Activated T-helper 2 cell treated with anti-CD3 and anti-CD28 coated beads, Interferon-gamma antibody, Interleukin-2, Interleukin-4, amounts not matched to agents 10 μg/mL and 5 μg/mL and 100 μg/mL, durations not matched to agents 14 hours and 24 hours and 36 hours (primary cell): ENCODE measurements around the gene NBAS. TPM values are rescaled to one million over a fixed set of nuclear protein-coding genes. Genes with fewer than 3 reads are reported as not detected.

Source experiments
- DNase-seq: peaks from one replicate; pipeline ENCODE4 v3.0.0; 2021; ENCODE audit warnings: low spot score
- H3K27ac Mint-ChIP-seq: one replicate; pipeline ENCODE4 v1.8.0; 2021; ENCODE audit warnings: mixed read lengths
- H3K27me3 Mint-ChIP-seq: one replicate; pipeline ENCODE4 v1.8.0; 2021; ENCODE audit warnings: low read depth, mixed read lengths
- H3K36me3 Mint-ChIP-seq: one replicate; pipeline ENCODE4 v1.8.0; 2021; ENCODE audit warnings: low read depth, mixed read lengths
- H3K4me1 Mint-ChIP-seq: one replicate; pipeline ENCODE4 v1.8.0; 2021; ENCODE audit warnings: low read depth, mixed read lengths
- H3K4me3 Mint-ChIP-seq: one replicate; pipeline ENCODE4 v1.8.0; 2021; ENCODE audit warnings: low read depth, mild to moderate bottlenecking, moderate library complexity, mixed read lengths
- H3K9me3 Mint-ChIP-seq: one replicate; pipeline ENCODE4 v1.8.0; 2021; ENCODE audit warnings: mixed read lengths
- intact Hi-C: fragments of 100-400 bp; cut with micrococcal nuclease; formaldehyde crosslinking; loops from one replicate; pipeline ENCODE4 v1.15.1; 2023
- total RNA-seq: library from RNA; stranded (reverse); gene quantifications from 2 replicates; pipeline ENCODE4 v1.2.3, GENCODE V29; 2022

Gene NBAS
- total RNA-seq, 1 donor from 2014 or later, result 38.7 TPM

DNA sequence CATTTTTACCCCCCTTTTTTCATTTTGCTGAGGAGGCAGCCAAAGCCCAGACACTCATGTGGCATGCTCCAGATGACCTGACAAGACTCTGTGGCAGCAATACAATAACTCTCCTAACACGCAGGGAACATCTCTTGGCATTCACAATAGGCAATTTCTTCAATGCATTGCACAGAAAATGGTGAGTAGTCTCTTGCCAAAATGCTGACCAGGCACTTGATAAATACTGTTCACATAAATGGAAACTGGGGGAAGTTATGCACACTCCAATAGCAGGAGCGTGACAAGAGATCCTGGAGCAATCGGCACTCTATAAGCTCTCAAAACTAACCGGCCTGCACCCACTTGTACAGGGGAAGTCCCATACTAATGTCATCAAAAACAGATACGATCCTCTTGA, 66.3 kb downstream of the NBAS start:
- Mint-ChIP-seq H3K4me1 (peaks cover 4% of the 10 kb centered on the region), H3K27ac (no peak overlapping the region), H3K4me3 (no peak overlapping the region), H3K9me3 (no peaks in the 10 kb centered on the region), H3K36me3 (peaks cover 32% of the 10 kb centered on the region), H3K27me3 (no peaks in the 10 kb centered on the region)
- no peak for DNase-seq
- intact Hi-C loops, result no loop called here

DNA sequence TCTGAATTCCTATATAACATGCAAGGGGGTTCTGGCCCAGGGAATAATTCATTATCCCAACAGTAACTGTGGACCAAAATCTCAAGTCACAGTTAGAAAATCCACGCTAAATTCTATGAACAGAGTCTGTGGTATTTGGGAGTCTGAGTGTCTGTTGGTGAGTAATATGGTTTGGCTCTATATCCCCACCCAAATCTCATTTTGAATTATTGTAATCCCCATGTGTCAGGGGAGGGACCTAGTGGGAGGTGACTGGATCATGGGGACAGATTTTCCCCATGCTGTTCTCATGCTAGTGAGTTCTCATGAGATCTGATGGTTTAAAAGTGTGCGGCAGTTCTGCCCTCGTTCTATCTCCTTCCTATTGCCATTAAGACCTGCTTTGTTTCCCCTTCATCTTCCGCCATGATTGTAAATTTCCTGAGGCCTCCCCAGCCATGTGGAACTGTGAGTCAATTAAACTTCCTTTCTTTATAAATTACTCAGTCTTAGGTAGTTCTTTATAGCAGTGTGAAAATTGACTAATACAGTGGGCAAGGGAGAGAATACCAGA, 68.3 kb downstream of the NBAS start:
- peaks cover 23% of the 10 kb centered on the region for H3K36me3 Mint-ChIP-seq
- intact Hi-C loops, result no loop called here

DNA sequence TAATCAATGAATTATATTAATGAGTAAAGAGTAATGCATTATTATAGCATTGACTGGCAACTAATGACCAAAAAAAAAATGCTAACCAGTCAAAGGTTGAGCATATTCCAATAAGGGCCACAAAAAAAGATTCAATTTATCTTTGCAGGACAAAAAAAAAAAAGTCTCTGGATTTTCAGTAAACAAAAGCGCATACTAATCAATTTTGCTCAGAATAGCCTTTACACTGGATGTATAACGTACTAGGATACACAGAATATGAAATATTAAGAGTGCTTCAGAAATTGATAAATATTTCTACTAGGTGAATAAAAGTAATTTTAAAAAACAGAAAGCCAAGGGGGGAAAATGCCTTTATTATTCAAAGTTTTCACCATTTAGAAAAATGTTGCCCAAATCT, 74.4 kb downstream of the NBAS start:
- intact Hi-C loops, result no loop called here

More for the DNA sequence above, 68.3 kb downstream of the NBAS start:
- no peak for DNase-seq
- Mint-ChIP-seq H3K4me3 (no peak overlapping the region), H3K9me3 (no peaks in the 10 kb centered on the region), H3K27ac (no peak overlapping the region), H3K27me3 (no peaks in the 10 kb centered on the region), H3K4me1 (peaks cover 10% of the 10 kb centered on the region)

DNA sequence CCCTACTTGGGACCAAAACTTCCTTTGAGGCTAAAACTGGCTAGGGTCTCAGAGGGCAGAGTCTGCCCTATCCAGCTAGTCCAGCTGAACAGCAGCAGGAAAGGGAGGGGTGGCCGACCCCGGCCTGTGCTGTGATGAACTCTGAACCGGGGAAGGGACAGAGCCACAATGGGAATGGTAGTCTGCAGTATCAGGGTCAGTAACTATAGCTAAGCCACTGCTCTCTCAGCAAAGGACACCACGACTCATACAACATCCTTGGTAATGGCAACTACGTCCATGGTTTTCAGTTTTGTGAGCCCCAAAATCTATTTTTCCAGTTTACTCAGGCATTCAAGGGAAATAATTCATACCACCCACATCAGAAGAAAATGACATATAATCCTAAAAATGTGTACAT, 75.2 kb downstream of the NBAS start:
- Mint-ChIP-seq H3K36me3 (peaks cover 23% of the 10 kb centered on the region), H3K9me3 (no peaks in the 10 kb centered on the region), H3K27me3 (no peaks in the 10 kb centered on the region), H3K4me1 (peaks cover 10% of the 10 kb centered on the region), H3K27ac (no peak overlapping the region), H3K4me3 (no peak overlapping the region)
- intact Hi-C loops, result no loop called here
- no peak for DNase-seq

More for the DNA sequence above, 74.4 kb downstream of the NBAS start:
- Mint-ChIP-seq H3K4me1 (peaks cover 10% of the 10 kb centered on the region), H3K4me3 (no peak overlapping the region), H3K27me3 (no peaks in the 10 kb centered on the region), H3K27ac (no peak overlapping the region), H3K36me3 (peaks cover 25% of the 10 kb centered on the region), H3K9me3 (no peaks in the 10 kb centered on the region)
- DNase-seq, result no peak

DNA sequence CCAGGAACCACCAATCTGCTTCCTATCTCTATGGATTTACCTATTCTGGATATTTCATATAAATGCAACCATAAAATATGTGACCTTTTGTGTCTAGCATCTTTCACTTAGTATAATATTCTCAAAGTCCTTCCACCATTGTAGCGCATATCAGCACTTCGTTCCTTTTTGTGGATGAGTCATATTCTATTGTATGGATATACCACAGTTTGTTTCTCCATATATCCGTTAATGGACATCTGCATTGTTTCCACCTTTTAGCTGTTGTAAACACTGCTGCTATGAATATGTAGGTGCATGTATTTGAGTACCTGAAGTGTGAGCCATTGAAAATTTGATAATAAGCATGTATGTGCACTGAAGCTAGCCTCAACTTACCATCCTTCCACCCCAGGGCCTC, 80.1 kb downstream of the NBAS start:
- DNase-seq, result no peak
- no peak overlapping the region for H3K4me3 Mint-ChIP-seq
- no peaks in the 10 kb centered on the region for H3K4me1 Mint-ChIP-seq
- intact Hi-C loops, result no loop called here
- H3K27ac Mint-ChIP-seq, result no peak overlapping the region
- H3K27me3 Mint-ChIP-seq, result no peaks in the 10 kb centered on the region
- peaks cover 27% of the 10 kb centered on the region for H3K36me3 Mint-ChIP-seq
- H3K9me3 Mint-ChIP-seq, result no peaks in the 10 kb centered on the region

DNA sequence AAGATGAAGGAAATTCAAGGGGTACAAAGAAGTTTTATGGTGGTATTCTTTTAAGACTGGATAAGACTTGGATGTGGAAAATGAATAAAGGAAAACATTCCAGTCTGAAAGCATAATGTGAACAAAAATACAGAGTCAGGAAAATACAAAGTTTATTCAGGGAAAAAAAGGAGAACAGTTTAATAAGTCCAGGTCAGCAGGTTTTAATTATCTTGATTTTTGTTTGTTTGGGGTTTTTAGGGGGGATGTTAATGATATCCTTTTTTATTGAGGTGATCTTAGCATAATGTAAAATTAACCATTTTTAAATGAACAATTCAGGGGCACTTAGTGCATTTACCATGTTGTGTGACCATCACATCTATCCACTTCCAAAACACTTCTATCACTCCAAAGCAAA, 80.6 kb downstream of the NBAS start:
- H3K4me1 Mint-ChIP-seq, result no peaks in the 10 kb centered on the region
- intact Hi-C loops, result no loop called here
- no peak overlapping the region for H3K27ac Mint-ChIP-seq
- H3K27me3 Mint-ChIP-seq, result no peaks in the 10 kb centered on the region
- peaks cover 27% of the 10 kb centered on the region for H3K36me3 Mint-ChIP-seq
- H3K9me3 Mint-ChIP-seq, result no peaks in the 10 kb centered on the region
- no peak overlapping the region for H3K4me3 Mint-ChIP-seq
- no peak for DNase-seq

DNA sequence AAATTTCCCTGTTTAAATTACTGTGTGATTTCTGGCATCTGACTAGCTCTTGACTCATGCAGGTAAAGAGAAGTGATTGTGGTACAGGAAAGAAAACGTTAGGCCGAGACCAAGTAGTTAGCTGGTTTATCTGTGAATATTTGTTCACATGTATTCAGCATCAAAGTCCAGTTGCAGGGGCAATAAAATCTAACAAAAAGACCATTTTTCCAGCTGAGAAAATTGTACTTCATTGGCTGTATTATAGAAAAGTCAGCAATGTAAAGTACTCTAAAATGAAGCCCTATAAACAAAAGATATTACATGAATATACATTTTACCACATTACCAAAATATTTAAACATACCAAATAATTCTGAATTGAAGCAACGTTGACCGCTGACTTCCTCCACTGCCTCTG, 88.3 kb downstream of the NBAS start:
- H3K27ac Mint-ChIP-seq, result no peak overlapping the region
- intact Hi-C loops, result no loop called here
- no peaks in the 10 kb centered on the region for H3K27me3 Mint-ChIP-seq
- no peak overlapping the region for H3K4me3 Mint-ChIP-seq
- H3K9me3 Mint-ChIP-seq, result peaks cover 7% of the 10 kb centered on the region
- no peaks in the 10 kb centered on the region for H3K4me1 Mint-ChIP-seq
- DNase-seq, result no peak
- H3K36me3 Mint-ChIP-seq, result peaks cover 73% of the 10 kb centered on the region

DNA sequence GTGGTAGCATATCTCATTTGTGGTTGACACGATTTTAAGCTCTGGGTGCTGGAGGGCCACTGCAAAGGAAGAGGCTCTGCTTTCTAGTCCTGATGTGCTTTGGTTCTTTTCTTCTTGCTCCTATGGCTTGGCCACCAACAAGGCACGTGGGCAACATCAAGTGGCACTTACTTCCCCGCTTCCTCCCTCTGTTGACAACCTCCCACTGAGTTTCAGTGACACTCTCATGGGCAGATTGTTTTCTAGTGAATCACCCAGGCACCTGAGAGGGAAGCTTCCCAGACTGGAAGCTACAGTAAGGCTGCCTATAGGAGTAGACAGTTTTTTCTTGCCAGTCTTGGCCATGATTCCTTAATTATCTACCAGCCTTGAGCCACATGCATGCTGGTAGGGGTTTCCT, 89.0 kb downstream of the NBAS start:
- H3K4me1 Mint-ChIP-seq, result no peaks in the 10 kb centered on the region

DNA sequence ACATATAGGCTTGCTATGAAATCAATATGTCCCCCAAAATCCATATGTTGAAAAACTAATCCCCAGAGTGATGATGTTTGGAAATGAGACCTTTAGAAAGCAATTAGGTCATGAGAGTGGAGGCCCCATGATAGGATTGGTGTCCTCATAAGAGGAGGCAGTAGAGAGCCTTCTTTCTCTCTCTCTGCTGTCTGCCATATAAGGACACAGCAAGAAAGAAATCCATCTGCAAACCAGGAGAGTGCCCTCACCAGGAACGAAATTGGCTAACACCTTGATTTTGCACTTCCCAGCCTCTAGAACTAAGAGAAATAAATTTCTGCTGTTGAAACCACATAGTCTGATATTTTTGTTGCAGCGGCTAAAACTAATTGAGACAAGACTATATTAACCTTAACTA, 89.5 kb downstream of the NBAS start:
- Mint-ChIP-seq H3K27ac (no peak overlapping the region), H3K9me3 (peaks cover 7% of the 10 kb centered on the region), H3K4me1 (no peaks in the 10 kb centered on the region), H3K4me3 (no peak overlapping the region), H3K36me3 (peaks cover 68% of the 10 kb centered on the region), H3K27me3 (no peaks in the 10 kb centered on the region)
- intact Hi-C loops, result no loop called here
- DNase-seq, result no peak

More for the DNA sequence above, 89.0 kb downstream of the NBAS start:
- intact Hi-C loops, result no loop called here
- DNase-seq, result no peak
- no peak overlapping the region for H3K27ac Mint-ChIP-seq
- H3K4me3 Mint-ChIP-seq, result no peak overlapping the region
- H3K27me3 Mint-ChIP-seq, result no peaks in the 10 kb centered on the region
- peaks cover 7% of the 10 kb centered on the region for H3K9me3 Mint-ChIP-seq
- peaks cover 71% of the 10 kb centered on the region for H3K36me3 Mint-ChIP-seq

DNA sequence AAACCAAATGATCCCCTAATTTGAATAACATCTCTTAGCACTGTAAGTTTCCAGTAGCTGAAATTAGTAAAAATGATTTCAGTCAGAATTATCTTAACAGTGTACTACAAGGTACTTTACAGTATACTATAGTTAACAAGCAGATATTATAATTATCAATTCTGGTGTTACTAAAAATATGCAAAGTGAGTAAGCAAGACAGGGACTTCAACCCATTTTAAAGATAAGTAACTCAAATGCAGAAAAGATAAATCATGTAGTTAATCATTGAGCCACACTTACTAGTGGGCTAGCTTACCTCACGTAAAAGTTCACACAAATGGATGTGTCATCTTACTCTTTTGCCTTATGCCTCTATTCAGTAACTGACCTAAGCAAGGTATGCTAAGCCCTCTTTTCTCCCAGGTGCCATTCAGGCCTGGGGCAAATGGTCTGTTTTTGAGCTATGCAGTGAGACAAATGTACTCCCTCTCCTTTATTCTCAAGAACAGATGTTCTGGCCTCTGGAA, 101.0 kb downstream of the NBAS start:
- H3K36me3 Mint-ChIP-seq, result peaks cover 23% of the 10 kb centered on the region
- no peak overlapping the region for H3K4me3 Mint-ChIP-seq
- DNase-seq, result no peak
- no peaks in the 10 kb centered on the region for H3K4me1 Mint-ChIP-seq
- H3K9me3 Mint-ChIP-seq, result no peaks in the 10 kb centered on the region
- H3K27ac Mint-ChIP-seq, result no peak overlapping the region
- intact Hi-C loops, result no loop called here
- H3K27me3 Mint-ChIP-seq, result no peaks in the 10 kb centered on the region

DNA sequence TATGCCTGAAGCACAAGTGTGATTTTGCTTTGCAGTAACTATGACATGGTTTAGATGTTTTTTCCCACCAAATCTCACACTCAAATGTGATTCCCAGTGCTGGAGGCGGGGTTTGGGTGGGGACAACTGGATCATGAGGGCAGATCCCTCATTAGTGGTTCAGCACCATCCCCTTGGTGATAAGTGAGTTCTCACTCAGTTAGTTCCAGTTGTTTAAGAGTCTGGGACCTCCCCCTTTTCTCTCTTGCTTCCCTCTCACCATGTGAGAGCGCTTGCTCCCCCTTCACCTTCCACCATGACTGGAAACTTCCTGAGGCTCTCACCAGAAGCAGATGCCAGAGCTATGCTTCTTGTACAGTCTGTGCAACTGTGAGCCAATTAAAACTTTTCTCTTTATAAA, 102.9 kb downstream of the NBAS start:
- DNase-seq, result no peak
- Mint-ChIP-seq H3K27me3 (no peaks in the 10 kb centered on the region), H3K4me3 (no peak overlapping the region), H3K9me3 (no peaks in the 10 kb centered on the region), H3K4me1 (no peaks in the 10 kb centered on the region), H3K36me3 (peaks cover 22% of the 10 kb centered on the region), H3K27ac (no peak overlapping the region)
- intact Hi-C loops, result no loop called here

DNA sequence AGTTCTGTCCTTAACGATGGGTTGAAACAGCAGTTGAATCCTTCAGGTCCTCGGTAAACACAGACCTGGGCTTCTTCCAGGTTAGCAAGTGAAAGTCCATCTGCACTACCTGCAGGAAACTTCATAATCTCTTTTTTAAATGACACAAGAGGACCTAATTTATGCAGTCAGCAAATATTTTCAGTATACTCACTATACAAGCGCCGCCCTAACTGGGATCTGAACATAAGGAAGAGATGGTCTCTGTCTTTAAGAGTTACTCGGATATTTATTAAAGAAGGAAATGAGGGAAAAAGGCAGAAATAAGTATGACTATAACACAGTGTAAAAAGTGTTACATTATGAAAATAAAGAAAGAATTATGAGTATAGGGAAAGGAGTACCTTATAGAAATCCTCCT, 103.3 kb downstream of the NBAS start:
- no peak for DNase-seq
- Mint-ChIP-seq H3K4me1 (no peaks in the 10 kb centered on the region), H3K27ac (no peak overlapping the region), H3K27me3 (no peaks in the 10 kb centered on the region), H3K9me3 (no peaks in the 10 kb centered on the region), H3K4me3 (no peak overlapping the region), H3K36me3 (peaks cover 20% of the 10 kb centered on the region)
- intact Hi-C loops, result no loop called here

DNA sequence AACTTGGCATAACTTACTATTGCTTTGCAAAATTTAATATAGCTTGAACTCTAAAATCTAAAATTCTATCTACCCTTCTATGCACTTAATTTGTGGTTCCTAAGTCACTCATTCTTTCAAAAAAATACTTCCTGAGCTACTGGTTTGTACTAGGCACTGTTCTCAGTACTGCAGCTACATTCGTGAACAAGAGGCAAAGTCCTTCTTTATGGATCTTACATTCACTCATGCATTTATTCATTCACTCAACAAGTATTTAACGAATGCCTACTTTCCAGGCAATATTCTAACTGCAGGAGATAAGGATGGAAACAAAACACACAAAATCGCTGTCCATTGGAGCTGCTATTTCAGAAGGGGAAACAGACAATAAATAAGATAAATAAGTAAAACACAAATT, 104.8 kb downstream of the NBAS start:
- Mint-ChIP-seq H3K27ac (no peak overlapping the region), H3K4me3 (no peak overlapping the region), H3K4me1 (peaks cover 3% of the 10 kb centered on the region), H3K27me3 (no peaks in the 10 kb centered on the region), H3K36me3 (peaks cover 29% of the 10 kb centered on the region), H3K9me3 (no peaks in the 10 kb centered on the region)
- no peak for DNase-seq
- intact Hi-C loops, result no loop called here

DNA sequence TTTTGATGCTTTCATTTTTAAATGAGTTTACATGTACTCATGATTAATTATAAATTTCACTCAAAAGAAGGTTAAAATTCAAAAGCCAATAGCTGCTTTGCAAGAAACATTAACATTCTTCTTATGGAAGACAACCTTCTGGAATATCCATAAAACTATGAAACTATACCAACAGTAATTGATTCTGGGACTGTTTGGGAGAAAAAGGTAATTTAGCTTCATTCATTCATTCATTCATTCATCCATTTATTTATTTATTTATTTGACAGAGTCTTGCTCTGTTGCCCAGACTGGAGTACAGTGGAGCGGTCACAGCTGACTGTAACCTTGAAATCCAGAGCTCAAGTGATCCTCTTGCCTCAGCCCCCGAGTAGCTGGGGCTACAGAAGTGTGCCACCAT, 110.3 kb downstream of the NBAS start:
- peaks cover 34% of the 10 kb centered on the region for H3K36me3 Mint-ChIP-seq
- H3K4me3 Mint-ChIP-seq, result no peak overlapping the region
- H3K9me3 Mint-ChIP-seq, result peaks cover 6% of the 10 kb centered on the region
- H3K27ac Mint-ChIP-seq, result no peak overlapping the region
- H3K27me3 Mint-ChIP-seq, result no peaks in the 10 kb centered on the region
- DNase-seq, result no peak
- H3K4me1 Mint-ChIP-seq, result peaks cover 3% of the 10 kb centered on the region
- intact Hi-C loops, result no loop called here
